Activated CD4-positive, alpha-beta T cell treated with anti-CD3 and anti-CD28 coated beads, Interleukin-2, Interleukin-4, amounts not matched to agents 100 ng/mL and 50 ng/mL, durations not matched to agents 16 hours and 8 hours (primary cell): ENCODE results near the gene XPR1.

Source experiments
- DNase-seq: peaks from one replicate; pipeline ENCODE4 v3.0.0-alpha.2; 2020; ENCODE audit warnings: low spot score

Gene XPR1

DNA sequence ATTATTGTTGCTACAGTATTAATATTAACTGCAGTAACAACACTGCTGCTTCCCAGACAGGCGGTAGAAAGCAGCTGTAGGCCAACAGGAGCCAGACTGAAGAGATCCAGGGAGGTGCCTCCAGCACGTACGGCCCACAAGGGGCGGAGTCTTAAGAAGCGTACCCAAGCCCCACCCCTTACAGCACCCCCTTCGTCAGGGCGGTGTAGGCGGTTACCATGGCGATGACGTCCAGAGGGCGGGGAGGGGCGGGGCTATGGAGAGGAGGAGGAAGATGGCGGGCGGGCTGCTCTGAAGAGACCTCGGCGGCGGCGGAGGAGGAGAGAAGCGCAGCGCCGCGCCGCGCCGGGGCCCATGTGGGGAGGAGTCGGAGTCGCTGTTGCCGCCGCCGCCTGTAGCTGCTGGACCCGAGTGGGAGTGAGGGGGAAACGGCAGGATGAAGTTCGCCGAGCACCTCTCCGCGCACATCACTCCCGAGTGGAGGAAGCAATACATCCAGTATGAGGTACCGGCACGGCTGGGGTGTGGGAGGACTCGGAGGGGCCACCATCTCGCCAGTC lies at the start of gene XPR1:
Gene XPR1, plus strand, starts transcription at position 257 of the 560 bp plus-strand sequence. Its CDS starts 180 bp downstream, at position 437.
- DNase-seq, result peak; percentile 98

DNA sequence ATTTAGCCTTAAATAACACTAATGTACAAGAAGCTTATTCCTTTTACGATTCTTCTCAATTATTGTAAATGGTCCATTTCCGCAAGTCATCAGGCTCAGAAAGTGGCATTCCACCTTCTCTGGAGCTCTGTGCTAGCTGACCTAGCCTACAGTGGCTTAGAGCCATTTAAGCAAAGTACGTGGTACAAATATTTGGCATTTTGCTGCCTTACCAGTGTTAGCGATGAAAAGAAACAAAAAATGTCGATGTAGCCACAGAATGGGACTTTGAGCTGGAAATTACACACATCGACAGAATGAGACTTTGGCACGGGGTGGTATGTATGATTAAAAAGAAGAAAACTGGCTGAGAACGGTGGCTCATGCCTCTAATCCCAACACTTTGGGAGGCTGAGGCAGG lies 47.0 kb upstream of the XPR1 start:
- DNase-seq, result no peak

DNA sequence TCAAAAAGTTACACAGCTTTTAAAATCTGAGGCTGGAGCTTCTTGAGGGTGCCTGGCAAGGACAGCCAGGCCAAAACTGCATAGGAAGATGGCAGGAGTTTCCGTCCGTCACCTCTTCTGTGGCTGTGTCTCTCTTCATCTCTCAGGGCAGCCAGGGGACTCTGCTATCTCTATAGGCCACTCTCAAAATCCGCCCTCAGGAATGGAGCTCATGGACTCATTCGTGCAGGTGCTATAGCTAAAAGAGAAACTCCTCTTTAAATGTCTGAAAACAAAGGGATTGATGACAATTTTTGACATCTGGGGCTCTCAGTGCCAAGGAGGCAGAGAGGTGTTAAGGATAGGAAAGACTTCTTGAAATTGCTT lies 45.8 kb upstream of the XPR1 start:
- no peak for DNase-seq

DNA sequence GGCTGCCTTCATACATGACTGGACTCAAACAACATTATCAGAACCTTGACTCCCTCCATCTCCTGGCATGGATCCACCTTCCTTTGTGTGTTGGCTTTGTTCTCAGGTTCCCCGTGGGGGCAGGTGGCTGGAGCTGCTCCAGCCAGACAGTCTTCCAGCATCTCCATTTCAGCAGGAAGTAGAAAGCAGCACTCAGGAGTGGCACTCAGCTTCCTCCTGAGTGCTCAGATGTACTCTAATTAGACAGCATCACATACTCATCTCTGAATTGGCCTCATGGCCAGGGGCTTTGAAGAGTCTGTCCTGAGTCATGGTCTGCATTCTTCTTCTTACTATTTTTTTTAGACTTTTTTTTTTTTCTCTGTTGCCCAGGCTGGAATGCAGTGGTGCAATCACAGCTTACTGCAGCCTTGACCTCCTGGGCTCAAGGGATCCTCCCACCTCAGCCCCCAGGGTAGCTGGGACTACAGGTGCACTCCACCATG lies 45.1 kb upstream of the XPR1 start:
- DNase-seq, result peak; percentile 28

DNA sequence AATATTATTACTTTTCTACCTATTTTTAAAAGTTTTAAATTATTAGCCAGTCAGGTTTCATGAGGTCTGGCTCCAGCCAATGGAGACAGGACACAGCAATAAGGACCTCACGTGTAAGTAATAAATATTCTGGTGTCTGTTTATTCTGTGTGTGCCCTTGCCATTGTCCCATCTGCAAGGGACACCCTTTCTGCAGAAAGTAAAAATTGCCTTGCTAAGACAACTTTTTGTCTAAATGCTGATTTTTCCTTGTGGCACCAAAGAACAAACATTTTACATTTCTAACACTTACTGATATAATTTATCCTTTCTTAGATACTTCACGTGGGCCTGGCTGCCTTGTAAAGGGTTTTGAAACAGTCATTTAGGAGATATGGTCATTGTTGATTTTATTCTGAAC lies 43.7 kb upstream of the XPR1 start:
- DNase-seq, result no peak

DNA sequence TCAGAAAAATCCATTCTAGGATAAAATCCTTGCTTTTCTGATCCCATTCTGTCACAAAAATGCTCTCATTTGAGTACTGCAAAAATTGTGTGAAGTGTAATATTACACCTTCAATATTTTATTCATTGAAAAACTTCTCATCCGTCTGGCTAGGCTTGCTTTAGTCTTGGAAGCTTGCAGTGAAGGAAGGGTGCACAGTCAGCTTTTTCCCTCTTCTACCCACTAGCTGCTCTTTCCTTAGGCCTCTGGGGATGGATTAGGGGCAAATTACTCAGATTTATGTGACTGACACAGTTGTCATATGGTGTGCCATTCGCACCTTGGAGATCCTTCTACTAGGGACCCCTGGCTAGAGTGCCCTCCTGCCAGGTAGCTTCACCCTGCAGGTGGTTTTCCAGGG lies 40.9 kb upstream of the XPR1 start:
- DNase-seq, result no peak

DNA sequence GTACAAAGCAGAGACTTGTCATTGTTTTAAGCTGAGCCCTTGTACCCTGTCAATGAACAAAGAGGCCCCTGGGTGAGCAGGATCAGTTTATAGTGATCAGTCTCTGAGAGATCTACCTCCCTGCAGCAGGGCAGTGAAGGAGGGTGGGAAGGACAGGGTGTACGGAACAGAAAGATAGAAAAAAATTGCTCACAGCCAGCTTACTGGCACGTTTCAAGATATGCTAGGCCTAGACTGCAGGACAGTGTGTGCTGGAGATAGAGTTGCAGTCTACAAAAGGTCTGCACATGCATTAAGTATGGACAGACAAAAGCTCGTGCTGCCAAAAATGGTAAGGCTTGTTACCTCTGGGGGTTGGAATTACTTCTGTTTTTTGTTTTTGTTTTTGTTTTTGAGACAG lies 38.4 kb upstream of the XPR1 start:
- DNase-seq, result no peak

DNA sequence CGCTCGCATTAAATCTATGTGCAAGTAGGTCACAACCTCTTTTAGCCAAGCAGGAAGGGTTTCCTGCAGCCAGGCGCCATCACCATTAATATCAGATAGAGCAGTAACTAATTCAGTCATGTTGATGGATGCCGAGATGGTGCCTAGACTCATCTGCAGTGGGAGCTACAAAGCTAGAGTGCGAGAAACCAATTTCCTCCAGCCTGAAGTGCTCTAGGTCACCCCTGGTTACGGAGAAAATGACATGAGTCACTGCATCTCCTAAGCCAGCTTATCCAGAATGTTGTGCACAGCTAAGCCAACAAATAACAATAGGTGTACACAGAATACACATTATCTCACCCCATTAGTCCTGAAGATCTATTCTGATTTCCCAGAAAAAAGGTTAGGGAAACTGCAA lies 37.1 kb upstream of the XPR1 start:
- DNase-seq, result no peak

DNA sequence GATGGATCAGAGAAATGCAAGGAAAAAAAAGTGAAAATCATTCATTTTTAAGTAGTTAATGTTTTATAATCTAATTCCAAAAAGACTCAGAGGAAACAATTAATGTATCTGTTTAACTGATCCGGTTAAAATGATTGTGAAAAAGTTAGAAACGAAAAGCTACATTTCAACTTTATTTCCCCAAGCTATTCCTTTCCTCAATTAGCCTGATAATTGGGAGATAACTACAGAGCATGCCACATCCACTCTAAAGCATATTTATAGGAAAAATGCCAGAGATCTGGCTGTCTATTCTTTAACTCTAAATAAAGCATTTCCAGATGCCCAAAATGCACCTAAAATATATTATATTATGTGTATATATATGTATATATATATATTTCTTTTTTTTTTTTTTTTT lies 35.9 kb upstream of the XPR1 start:
- DNase-seq, result no peak

DNA sequence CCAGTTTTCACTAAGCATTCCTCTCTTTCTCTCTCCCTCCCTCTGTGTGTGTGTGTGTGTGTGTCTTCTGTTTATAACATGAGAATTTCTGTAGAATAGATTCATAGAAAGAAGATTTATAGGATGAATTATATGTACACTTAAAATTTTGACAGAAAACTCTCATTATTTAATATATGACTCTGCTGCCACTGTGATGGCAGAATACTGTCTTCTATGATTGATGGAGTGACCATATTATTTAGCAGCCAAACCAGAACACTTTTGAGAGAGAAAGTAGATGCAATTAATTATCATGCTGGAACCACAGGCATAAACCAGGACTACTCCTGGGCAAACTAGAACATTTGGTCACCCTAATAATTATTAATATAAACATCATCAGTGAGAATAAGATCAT lies 34.3 kb upstream of the XPR1 start:
- no peak for DNase-seq

DNA sequence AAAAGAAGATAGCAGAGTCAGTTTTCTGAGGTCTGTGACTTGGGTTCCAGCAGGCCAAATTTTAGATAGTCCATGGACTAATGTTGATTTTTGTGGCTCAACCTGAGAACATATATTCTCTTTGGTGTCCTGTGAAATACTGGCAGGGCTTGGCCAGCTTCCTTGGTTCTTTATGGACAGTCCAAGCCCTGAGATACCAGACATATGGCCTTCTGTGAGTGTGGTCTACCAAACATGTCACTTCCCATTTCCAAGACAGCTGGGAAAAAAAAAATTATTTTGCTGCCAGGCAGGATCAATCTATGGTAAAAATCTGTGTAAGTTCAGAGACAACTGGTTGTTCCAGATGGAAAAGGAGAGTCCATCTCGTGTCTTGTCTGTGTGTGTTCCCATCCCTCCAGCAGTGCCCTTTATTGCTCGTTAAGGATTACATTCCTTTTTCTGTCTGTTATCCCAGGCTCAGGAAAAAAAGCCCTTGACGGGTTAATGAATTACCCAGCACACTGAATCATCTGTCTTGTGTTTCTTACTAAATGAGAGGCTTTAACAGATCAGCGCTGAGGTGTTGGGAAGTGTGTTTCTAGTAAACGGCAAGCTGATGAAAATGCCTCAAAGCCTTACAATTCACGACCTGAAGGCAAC lies 33.4 kb upstream of the XPR1 start:
- DNase-seq, result no peak

DNA sequence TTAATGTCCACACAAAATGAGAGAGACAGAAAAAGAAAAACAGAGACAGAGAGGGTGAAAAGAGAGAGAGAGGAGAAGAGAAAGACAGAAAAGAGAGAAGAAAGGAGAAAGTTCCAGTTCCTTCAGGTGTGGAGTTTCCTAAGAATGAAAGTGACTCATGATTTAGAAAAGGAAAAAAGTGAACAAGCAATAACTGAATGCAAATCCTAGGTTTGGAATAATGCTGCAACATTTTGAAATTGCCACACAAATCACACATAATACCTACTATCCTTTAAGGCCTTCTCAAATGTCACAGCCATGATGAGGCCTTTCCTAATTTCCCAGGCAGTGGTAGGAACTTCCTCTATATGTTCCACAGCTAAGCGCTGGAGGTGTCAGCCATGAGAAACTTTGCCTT lies 31.5 kb upstream of the XPR1 start:
- no peak for DNase-seq

DNA sequence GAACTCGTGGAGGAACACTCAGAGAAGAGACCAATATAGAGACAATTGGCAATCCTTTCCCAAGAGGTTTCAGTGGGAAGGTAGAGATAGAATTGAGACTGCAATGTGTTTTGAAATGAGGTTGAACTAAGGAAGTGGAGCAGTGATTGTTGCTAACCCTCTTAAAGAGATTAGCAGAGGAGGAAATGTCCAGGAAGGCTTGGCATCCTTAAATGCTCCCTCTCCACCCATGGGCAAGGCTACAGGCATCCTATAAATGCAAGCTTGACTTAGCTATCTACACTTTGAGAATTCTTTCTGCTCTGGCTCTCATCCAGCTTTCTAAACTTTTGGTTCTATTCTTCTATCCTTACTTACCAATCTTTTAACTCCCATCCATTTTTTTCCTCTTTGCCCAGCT lies 30.3 kb upstream of the XPR1 start:
- DNase-seq, result no peak

DNA sequence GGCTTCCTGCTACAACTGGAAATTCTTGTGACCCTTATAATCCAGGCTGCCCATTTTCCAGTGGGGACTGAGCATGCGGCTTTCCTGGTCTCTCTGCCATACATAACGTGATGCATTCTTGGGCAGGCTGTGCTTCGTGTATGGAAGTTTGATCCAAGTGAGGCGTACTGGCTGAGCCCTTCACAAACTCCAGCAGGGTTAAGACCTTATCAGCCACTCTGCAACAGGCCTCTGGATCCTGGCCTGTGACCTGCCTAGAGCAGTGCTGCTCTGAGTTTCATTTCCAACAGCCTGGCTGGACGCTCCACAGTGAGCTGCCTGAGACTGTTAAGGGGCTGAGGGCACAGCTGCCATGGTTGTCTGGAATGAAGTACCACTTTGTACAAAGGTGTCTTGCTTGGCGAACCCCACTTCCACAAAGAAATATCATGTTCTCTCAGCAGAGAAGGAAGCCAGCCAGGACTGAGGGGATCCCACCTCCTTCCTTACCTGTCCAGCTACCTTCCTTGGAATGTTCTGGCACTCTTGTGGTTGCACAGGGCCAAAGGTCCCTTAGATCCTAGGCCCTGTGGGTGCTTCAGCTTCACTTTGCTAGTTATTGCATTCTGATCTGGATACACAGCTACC lies 28.5 kb upstream of the XPR1 start:
- no peak for DNase-seq

DNA sequence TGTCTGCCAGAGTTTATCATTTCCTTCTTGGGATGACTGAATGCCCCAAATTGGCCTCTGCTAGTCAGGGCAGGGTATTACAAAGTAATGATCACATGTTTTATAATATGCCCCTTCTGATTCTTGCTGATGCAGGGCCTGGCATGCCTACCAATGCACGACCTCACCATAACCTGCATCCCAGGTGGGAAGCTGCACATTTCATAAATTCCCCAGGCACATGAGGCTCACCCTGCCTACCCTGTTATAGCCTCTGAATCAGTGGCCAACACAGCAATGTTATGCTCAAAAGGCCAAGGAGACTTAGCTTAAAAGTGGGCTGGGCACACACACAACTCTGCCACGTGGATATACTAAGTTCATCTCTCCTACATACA lies 28.0 kb upstream of the XPR1 start:
- DNase-seq, result no peak

DNA sequence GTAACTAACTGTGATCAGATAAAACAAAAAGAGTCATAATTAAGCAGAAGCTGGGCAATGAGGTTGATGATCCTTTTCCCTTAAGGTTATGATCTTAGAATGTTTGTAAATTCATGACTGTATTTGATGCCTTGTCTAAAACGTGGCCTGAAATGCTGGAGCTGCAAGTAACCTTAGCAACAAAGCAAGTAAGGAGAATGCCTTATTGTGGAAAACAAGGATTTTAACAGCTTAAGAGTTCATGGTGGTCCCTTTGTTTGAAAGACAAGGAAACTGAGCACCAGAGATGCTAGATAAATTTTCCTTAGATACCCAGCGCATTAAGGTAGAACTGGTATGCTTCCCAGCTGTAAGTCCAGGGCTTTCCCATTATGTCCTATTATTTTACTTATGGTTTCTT lies 25.7 kb upstream of the XPR1 start:
- no peak for DNase-seq

DNA sequence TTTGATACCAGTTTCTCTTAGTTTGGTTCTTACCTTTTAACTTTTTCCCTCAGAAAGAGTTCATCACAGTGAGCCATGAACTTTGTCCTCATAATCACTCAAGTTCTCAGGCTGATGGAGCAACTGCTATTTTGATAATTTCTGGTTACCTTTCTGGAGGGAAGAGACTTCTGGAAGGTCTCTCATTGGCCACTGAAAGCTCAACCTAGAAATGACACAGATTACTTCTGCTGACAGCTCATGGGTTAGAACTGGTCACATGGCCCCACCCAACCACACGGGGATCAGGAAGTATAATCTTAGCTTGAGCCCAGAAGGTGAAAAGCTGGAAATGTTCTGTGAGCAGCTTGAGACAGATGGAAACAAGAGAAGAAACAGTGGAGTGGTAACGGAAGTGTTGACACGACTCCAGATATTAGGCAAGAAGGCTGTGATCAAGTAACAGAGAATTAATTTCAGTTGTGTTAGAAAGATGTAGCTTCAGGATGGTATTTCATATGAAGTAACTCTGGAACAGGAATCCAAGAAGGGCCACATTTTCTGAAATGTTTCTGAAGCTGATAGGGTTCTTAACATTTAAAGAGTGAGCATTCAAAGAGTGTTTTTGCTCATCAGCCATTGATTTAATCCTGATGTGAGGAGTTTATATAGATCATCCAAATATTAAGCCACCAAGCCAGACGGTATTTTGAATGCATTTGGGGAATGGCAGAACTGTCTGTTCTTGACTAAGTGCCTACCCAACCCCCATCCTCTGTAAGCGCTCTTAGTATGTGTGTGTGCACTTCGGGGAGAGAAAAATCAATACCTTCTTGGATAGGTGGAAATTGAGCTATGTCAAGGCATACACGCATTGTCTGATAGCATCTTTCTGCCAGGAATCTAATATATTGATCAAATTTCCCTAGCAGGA lies 21.9 kb upstream of the XPR1 start:
- DNase-seq, result no peak

DNA sequence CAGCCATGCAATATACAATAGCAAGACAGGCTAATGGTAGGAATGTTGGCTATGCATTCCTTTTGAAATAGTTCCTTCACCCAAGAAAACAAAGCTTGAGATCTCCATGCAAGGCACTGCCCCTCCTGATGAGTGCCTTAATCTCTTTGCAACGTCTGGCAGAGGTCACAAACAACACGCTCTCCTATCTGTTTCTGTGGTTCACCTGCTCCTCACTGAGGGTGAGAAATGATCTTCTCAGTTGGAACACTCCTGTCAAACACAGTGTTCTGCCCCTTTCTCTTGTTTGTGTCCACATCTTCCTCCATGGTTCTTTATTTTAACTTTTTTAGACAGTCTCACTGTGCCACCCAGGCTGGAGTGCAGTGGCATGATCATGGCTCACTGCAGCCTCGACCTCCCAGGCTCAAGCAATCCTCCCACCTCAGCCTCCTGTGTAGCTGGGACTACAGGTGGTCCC lies 21.2 kb upstream of the XPR1 start:
- no peak for DNase-seq

DNA sequence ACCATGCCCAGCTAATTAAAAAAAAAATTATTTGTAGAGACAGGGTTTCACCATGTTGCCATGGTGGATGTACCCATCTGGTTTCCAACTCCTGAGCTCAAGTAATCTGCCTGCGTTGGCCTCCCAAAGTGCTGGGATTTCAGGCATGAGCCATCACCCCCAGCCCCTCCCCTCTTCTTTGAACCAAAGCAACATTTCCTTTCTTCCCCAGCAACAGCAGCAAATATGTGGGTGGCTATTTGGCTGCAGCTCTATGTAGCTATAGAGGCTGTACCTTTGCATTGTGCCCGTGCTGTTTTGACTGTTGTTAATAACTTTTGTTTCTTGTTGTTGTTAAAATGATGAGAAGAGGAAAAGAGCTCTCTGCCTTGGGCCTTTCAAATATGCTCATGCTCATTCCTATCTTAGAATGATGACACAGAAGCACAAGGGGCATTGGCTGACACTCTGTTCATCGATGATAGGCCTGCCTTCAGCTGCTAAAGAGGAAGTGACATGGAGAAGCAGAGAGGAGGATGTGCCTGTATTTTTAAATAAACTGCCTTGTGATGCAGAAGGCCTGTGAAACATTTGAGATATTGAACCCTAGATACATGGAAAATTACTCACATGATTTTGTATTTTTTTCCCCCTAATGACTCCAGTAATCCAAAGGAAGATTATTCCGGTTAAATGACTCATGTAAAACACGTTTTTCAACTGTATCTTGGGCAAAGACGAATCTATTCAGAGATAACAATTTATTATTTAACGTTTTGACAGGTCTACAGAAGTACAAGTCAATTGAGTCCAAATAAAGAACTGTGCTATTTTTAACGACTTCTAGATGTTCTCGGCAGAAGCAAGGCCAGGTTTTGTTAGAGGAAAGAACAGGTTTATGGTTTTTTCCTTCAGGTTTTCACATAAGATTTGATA lies 20.5 kb upstream of the XPR1 start:
- DNase-seq, result no peak

DNA sequence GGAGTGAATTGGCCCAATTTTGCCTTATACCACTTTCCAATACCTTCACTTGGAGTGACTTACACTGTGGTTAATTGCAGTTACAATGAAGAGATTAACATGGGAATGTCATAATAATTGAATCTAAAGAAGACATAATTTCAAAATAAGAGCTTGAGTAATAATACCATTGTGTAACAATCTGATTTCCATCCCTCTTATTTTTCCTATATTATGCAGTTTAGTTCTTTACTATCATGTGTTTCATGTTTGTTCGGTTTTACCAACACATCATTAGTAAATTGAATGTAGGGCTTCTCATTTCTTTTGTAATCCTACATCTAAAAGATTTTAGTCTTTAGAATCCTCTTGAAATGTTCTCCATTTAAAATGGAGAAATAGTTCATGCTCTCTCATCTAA lies 19.2 kb upstream of the XPR1 start:
- DNase-seq, result no peak

DNA sequence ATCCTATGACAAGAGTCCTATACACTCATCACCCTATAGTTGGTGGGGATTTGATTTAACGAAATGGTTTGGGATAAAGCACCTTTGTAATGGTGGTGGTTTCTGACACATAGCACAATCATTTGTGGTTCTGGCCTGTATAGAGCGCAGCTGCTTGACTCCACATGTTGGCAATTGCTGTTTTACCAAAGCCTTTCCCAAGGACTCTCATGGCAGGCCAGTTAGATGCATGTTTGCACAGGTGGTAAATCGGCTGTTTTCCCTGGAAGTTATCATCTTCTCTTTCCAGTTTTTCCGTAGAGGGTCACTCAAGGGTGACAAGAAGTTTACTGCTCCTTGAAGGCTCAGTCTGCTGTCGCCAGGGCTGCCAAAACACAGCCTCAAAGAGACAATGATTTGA lies 17.1 kb upstream of the XPR1 start:
- no peak for DNase-seq
